Measurements from ENCODE around the gene ZNF25. TPM values are rescaled to one million over a fixed set of nuclear protein-coding genes. Genes with fewer than 3 reads are reported as not detected.

The ZNF25 gene
- total and polyA plus RNA-seq, 2 experiments from 2014 or later = 0.23 to 0.76 TPM

- no peak overlapping the region for H3K4me3 Mint-ChIP-seq
- peaks cover 63% of the 10 kb centered on the region for H3K9me3 Mint-ChIP-seq
- Histone ChIP-seq H4K20me1 (replicated peaks; ENCODE audit: insufficient read depth) (no peaks in the 10 kb centered on the region), H3K4me2 (no peak overlapping the region), H3K79me2 (replicated peaks; ENCODE audit: insufficient read depth) (no peaks in the 10 kb centered on the region), H3K27ac (ENCODE audit: low read depth) (no peak overlapping the region), H3K4me3 (no peak overlapping the region), H3K9me2 (ENCODE audit: insufficient read depth) (no peaks in the 10 kb centered on the region), H3K27me3 (ENCODE audit: insufficient read depth) (no peaks in the 10 kb centered on the region), H2AFZ (no peak overlapping the region), H3F3A (replicated peaks; ENCODE audit: low read depth) (no peaks in the 10 kb centered on the region), H3K4me1 (ENCODE audit: insufficient read depth) (no peaks in the 10 kb centered on the region), H3K36me3 (ENCODE audit: insufficient read depth) (no peaks in the 10 kb centered on the region)
- DNase-seq (ENCODE audit: low spot score) (no peak), ATAC-seq (no peak)
- no peak for TF ChIP-seq CREB1 (CRISPR knock-in tag; IDR thresholded peaks at IDR 0.05; ENCODE audit: low read depth)
- no peak for TF ChIP-seq POLR2AphosphoS5 (IDR thresholded peaks at IDR 0.05; ENCODE audit: low read depth)
- no peak for TF ChIP-seq NANOG (IDR thresholded peaks at IDR 0.05; ENCODE audit: borderline replicate concordance)
- TF ChIP-seq, protein P1, sequence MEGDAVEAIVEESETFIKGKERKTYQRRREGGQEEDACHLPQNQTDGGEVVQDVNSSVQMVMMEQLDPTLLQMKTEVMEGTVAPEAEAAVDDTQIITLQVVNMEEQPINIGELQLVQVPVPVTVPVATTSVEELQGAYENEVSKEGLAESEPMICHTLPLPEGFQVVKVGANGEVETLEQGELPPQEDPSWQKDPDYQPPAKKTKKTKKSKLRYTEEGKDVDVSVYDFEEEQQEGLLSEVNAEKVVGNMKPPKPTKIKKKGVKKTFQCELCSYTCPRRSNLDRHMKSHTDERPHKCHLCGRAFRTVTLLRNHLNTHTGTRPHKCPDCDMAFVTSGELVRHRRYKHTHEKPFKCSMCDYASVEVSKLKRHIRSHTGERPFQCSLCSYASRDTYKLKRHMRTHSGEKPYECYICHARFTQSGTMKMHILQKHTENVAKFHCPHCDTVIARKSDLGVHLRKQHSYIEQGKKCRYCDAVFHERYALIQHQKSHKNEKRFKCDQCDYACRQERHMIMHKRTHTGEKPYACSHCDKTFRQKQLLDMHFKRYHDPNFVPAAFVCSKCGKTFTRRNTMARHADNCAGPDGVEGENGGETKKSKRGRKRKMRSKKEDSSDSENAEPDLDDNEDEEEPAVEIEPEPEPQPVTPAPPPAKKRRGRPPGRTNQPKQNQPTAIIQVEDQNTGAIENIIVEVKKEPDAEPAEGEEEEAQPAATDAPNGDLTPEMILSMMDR (conservative IDR thresholded peaks at IDR 0.05; ENCODE audit: low read depth in 2 of 2) = no peak
- no peak for TF ChIP-seq ZNF331 (CRISPR knock-in tag; IDR thresholded peaks at IDR 0.05; ENCODE audit: low read depth)
- no peak for TF ChIP-seq ETS1 (IDR thresholded peaks at IDR 0.05)
- no peak for TF ChIP-seq REST (IDR thresholded peaks at IDR 0.05; ENCODE audit: unreplicated experiment)
- no peak for TF ChIP-seq STAT1 (IDR thresholded peaks at IDR 0.05; ENCODE audit: unreplicated experiment)
- no peak for TF ChIP-seq JUNB (IDR thresholded peaks at IDR 0.05; ENCODE audit: unreplicated experiment)
- no peak for TF ChIP-seq EZH2phosphoT487 (IDR thresholded peaks at IDR 0.05; ENCODE audit: unreplicated experiment)
- TF ChIP-seq ZNF462 (CRISPR knock-in tag; IDR thresholded peaks at IDR 0.05) = no peak
- TF ChIP-seq EZH2 (IDR thresholded peaks at IDR 0.05; ENCODE audit: low read depth, unreplicated experiment) = no peak
- no peak for TF ChIP-seq ZNF114 (CRISPR knock-in tag; IDR thresholded peaks at IDR 0.05)
- H3K36me3 Mint-ChIP-seq (ENCODE audit: low read depth) = peaks cover 3% of the 10 kb centered on the region; the same call in 2 of the 3 replicates
- no peak overlapping the region for H3K27ac Mint-ChIP-seq
- peaks cover under 1% of the 10 kb centered on the region for H3K27me3 Mint-ChIP-seq (ENCODE audit: insufficient read depth, low read depth, poor library complexity)
- H3K4me1 Mint-ChIP-seq = no peaks in the 10 kb centered on the region
These were observed 26.6 kb upstream of the ZNF25 start for GRCh38 chr10:38003026-38003425.

Data from GM23338 (cell line).